Measurements from ENCODE around the gene SIGLEC11. TPM values are rescaled to one million over a fixed set of nuclear protein-coding genes. Genes with fewer than 3 reads are reported as not detected.

SIGLEC11 gene
- total and polyA plus RNA-seq, 2 experiments from 2014 or later, result not detected

GRCh38 chr19:49973987-49974386 is 13.0 kb upstream of the SIGLEC11 start:
- TF ChIP-seq STAT1 (IDR thresholded peaks at IDR 0.05; ENCODE audit: unreplicated experiment) (no peak), POLR2AphosphoS5 (IDR thresholded peaks at IDR 0.05; ENCODE audit: low read depth) (no peak), ZNF114 (CRISPR knock-in tag; IDR thresholded peaks at IDR 0.05) (no peak), EZH2phosphoT487 (IDR thresholded peaks at IDR 0.05; ENCODE audit: unreplicated experiment) (no peak), CREB1 (CRISPR knock-in tag; IDR thresholded peaks at IDR 0.05; ENCODE audit: low read depth) (no peak), ZNF331 (CRISPR knock-in tag; IDR thresholded peaks at IDR 0.05; ENCODE audit: low read depth) (no peak), EZH2 (IDR thresholded peaks at IDR 0.05; ENCODE audit: low read depth, unreplicated experiment) (no peak), REST (IDR thresholded peaks at IDR 0.05; ENCODE audit: unreplicated experiment) (no peak), NANOG (IDR thresholded peaks at IDR 0.05; ENCODE audit: borderline replicate concordance) (no peak), JUNB (IDR thresholded peaks at IDR 0.05; ENCODE audit: unreplicated experiment) (no peak)
- TF ChIP-seq, protein P1, sequence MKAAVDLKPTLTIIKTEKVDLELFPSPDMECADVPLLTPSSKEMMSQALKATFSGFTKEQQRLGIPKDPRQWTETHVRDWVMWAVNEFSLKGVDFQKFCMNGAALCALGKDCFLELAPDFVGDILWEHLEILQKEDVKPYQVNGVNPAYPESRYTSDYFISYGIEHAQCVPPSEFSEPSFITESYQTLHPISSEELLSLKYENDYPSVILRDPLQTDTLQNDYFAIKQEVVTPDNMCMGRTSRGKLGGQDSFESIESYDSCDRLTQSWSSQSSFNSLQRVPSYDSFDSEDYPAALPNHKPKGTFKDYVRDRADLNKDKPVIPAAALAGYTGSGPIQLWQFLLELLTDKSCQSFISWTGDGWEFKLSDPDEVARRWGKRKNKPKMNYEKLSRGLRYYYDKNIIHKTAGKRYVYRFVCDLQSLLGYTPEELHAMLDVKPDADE (IDR thresholded peaks at IDR 0.05), result no peak
- TF ChIP-seq, protein P2, sequence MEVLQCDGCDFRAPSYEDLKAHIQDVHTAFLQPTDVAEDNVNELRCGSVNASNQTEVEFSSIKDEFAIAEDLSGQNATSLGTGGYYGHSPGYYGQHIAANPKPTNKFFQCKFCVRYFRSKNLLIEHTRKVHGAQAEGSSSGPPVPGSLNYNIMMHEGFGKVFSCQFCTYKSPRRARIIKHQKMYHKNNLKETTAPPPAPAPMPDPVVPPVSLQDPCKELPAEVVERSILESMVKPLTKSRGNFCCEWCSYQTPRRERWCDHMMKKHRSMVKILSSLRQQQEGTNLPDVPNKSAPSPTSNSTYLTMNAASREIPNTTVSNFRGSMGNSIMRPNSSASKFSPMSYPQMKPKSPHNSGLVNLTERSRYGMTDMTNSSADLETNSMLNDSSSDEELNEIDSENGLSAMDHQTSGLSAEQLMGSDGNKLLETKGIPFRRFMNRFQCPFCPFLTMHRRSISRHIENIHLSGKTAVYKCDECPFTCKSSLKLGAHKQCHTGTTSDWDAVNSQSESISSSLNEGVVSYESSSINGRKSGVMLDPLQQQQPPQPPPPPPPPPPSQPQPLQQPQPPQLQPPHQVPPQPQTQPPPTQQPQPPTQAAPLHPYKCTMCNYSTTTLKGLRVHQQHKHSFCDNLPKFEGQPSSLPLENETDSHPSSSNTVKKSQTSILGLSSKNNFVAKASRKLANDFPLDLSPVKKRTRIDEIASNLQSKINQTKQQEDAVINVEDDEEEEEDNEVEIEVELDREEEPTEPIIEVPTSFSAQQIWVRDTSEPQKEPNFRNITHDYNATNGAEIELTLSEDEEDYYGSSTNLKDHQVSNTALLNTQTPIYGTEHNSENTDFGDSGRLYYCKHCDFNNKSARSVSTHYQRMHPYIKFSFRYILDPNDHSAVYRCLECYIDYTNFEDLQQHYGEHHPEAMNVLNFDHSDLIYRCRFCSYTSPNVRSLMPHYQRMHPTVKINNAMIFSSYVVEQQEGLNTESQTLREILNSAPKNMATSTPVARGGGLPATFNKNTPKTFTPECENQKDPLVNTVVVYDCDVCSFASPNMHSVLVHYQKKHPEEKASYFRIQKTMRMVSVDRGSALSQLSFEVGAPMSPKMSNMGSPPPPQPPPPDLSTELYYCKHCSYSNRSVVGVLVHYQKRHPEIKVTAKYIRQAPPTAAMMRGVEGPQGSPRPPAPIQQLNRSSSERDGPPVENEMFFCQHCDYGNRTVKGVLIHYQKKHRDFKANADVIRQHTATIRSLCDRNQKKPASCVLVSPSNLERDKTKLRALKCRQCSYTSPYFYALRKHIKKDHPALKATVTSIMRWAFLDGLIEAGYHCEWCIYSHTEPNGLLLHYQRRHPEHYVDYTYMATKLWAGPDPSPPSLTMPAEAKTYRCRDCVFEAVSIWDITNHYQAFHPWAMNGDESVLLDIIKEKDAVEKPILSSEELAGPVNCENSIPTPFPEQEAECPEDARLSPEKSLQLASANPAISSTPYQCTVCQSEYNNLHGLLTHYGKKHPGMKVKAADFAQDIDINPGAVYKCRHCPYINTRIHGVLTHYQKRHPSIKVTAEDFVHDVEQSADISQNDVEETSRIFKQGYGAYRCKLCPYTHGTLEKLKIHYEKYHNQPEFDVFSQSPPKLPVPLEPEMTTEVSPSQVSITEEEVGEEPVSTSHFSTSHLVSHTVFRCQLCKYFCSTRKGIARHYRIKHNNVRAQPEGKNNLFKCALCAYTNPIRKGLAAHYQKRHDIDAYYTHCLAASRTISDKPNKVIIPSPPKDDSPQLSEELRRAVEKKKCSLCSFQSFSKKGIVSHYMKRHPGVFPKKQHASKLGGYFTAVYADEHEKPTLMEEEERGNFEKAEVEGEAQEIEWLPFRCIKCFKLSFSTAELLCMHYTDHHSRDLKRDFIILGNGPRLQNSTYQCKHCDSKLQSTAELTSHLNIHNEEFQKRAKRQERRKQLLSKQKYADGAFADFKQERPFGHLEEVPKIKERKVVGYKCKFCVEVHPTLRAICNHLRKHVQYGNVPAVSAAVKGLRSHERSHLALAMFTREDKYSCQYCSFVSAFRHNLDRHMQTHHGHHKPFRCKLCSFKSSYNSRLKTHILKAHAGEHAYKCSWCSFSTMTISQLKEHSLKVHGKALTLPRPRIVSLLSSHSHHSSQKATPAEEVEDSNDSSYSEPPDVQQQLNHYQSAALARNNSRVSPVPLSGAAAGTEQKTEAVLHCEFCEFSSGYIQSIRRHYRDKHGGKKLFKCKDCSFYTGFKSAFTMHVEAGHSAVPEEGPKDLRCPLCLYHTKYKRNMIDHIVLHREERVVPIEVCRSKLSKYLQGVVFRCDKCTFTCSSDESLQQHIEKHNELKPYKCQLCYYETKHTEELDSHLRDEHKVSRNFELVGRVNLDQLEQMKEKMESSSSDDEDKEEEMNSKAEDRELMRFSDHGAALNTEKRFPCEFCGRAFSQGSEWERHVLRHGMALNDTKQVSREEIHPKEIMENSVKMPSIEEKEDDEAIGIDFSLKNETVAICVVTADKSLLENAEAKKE (CRISPR knock-in tag; IDR thresholded peaks at IDR 0.05), result no peak
- TF ChIP-seq, protein P3, sequence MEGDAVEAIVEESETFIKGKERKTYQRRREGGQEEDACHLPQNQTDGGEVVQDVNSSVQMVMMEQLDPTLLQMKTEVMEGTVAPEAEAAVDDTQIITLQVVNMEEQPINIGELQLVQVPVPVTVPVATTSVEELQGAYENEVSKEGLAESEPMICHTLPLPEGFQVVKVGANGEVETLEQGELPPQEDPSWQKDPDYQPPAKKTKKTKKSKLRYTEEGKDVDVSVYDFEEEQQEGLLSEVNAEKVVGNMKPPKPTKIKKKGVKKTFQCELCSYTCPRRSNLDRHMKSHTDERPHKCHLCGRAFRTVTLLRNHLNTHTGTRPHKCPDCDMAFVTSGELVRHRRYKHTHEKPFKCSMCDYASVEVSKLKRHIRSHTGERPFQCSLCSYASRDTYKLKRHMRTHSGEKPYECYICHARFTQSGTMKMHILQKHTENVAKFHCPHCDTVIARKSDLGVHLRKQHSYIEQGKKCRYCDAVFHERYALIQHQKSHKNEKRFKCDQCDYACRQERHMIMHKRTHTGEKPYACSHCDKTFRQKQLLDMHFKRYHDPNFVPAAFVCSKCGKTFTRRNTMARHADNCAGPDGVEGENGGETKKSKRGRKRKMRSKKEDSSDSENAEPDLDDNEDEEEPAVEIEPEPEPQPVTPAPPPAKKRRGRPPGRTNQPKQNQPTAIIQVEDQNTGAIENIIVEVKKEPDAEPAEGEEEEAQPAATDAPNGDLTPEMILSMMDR (conservative IDR thresholded peaks at IDR 0.05; ENCODE audit: low read depth in 2 of 2), result no peak
- ATAC-seq (no peak), DNase-seq (ENCODE audit: low spot score) (no peak)
- H3K79me2 ChIP-seq (replicated peaks; ENCODE audit: insufficient read depth), result no peaks in the 10 kb centered on the region
- Mint-ChIP-seq H3K4me3 (no peak overlapping the region), H3K9me3 (no peaks in the 10 kb centered on the region), H3K27me3 (ENCODE audit: insufficient read depth, low read depth, poor library complexity) (peaks cover 8% of the 10 kb centered on the region), H3K4me1 (no peaks in the 10 kb centered on the region), H3K36me3 (ENCODE audit: low read depth) (no peaks in the 10 kb centered on the region; the same call in 1 of the 3 replicates), H3K27ac (no peak overlapping the region)
- H3K4me3 ChIP-seq, result no peak overlapping the region
- no peak overlapping the region for H3K27ac ChIP-seq (ENCODE audit: low read depth)
- no peaks in the 10 kb centered on the region for H3F3A ChIP-seq (replicated peaks; ENCODE audit: low read depth)
- no peaks in the 10 kb centered on the region for H3K9me2 ChIP-seq (ENCODE audit: insufficient read depth)
- no peak overlapping the region for H2AFZ ChIP-seq
- H3K4me1 ChIP-seq (ENCODE audit: insufficient read depth), result no peaks in the 10 kb centered on the region
- H4K20me1 ChIP-seq (replicated peaks; ENCODE audit: insufficient read depth), result no peaks in the 10 kb centered on the region
- no peaks in the 10 kb centered on the region for H3K27me3 ChIP-seq (ENCODE audit: insufficient read depth)
- H3K36me3 ChIP-seq (ENCODE audit: insufficient read depth), result no peaks in the 10 kb centered on the region
- H3K4me2 ChIP-seq, result no peak overlapping the region
